Measurements from ENCODE around the gene MTREX.

The MTREX gene

GRCh38 chr5:55471468-55471867, 163.7 kb downstream of the MTREX start:
- DNase-seq (ENCODE audit: low read depth in 2 of 2) = no peak

GRCh38 chr5:55472642-55473041, 164.9 kb downstream of the MTREX start:
- no peak for DNase-seq (ENCODE audit: low read depth in 2 of 2)

Data from activated CD8-positive, alpha-beta memory T cell treated with anti-CD3 and anti-CD28 coated beads for 4 hours (primary cell).